Neutrophil (primary cell): ENCODE measurements around the gene COX6A1.

ENCODE experiments used
- H3K27ac ChIP-seq: fragments of 200-600 bp; sonication (generic); 2 replicates; pipeline ENCODE4 v1.5.1; 2016; ENCODE audit warnings: mild to moderate bottlenecking, moderate library complexity
- H3K27me3 ChIP-seq: fragments of 200-600 bp; sonication (generic); 2 replicates; pipeline ENCODE4 v1.6.0; 2016; ENCODE audit warnings: mild to moderate bottlenecking
- H3K36me3 ChIP-seq: fragments of 200-600 bp; sonication (generic); 2 replicates; pipeline ENCODE4 v1.5.1; 2017
- H3K4me1 ChIP-seq, 2 experiments: fragments of 200-600 bp in 1 of 2; sonication (generic) in 1 of 2; 1 replicate in 1 of 2; 2 replicates in 1 of 2; pipeline versions ENCODE4 v1.5.1 to v1.6.1; 2013 to 2016; ENCODE audit warnings: low read depth in 1 of 2, low read length in 1 of 2, mild to moderate bottlenecking in 1 of 2, moderate library complexity in 1 of 2; ENCODE audit not compliant: control insufficient read depth in 1 of 2, insufficient read depth in 1 of 2
- H3K4me3 ChIP-seq, 2 experiments: fragments of 200-600 bp in 1 of 2; sonication (generic) in 1 of 2; 1 replicate in 1 of 2; 2 replicates in 1 of 2; pipeline ENCODE4 v1.5.1; 2013 to 2016; ENCODE audit warnings: low read depth in 1 of 2, low read length in 1 of 2, mild to moderate bottlenecking in 1 of 2, moderate library complexity in 1 of 2
- H3K9me3 ChIP-seq: fragments of 200-600 bp; sonication (generic); 2 replicates; pipeline ENCODE4 v1.5.1; 2016
- CTCF ChIP-seq: fragments of 200-600 bp; sonication (generic); IDR thresholded peaks from 2 replicates; pipeline ENCODE4 v1.5.1; 2016; ENCODE audit warnings: antibody characterized with exemption

The COX6A1 gene

GRCh38 chr12:120397824-120398540 is 39.9 kb upstream of the COX6A1 start:
- no peak overlapping the region for H3K27ac ChIP-seq
- H3K4me1 ChIP-seq = no peaks in the 10 kb centered on the region
- no peaks in the 10 kb centered on the region for H3K36me3 ChIP-seq
- no peak overlapping the region for H3K4me3 ChIP-seq
- TF ChIP-seq CTCF = no peak
- no peaks in the 10 kb centered on the region for H3K9me3 ChIP-seq
- H3K27me3 ChIP-seq = peaks cover 88% of the 10 kb centered on the region

- Histone ChIP-seq H3K27ac (no peak overlapping the region), H3K27me3 (peaks cover 84% of the 10 kb centered on the region), H3K4me3 (no peak overlapping the region), H3K36me3 (no peaks in the 10 kb centered on the region), H3K9me3 (no peaks in the 10 kb centered on the region), H3K4me1 (no peaks in the 10 kb centered on the region)
- TF ChIP-seq CTCF = no peak
Observed at GRCh38 chr12:120399531-120399930, 38.4 kb upstream of the COX6A1 start.

- peaks cover 58% of the 10 kb centered on the region for H3K27me3 ChIP-seq
- H3K4me3 ChIP-seq = no peak overlapping the region
- no peaks in the 10 kb centered on the region for H3K36me3 ChIP-seq
- TF ChIP-seq CTCF = no peak
- H3K4me1 ChIP-seq = no peaks in the 10 kb centered on the region
- H3K9me3 ChIP-seq = no peaks in the 10 kb centered on the region
- H3K27ac ChIP-seq = no peak overlapping the region
Observed at GRCh38 chr12:120402217-120402616, 35.7 kb upstream of the COX6A1 start.

- Histone ChIP-seq H3K27me3 (peaks cover 42% of the 10 kb centered on the region), H3K27ac (no peak overlapping the region), H3K9me3 (no peaks in the 10 kb centered on the region), H3K36me3 (no peaks in the 10 kb centered on the region), H3K4me3 (no peak overlapping the region), H3K4me1 (no peaks in the 10 kb centered on the region)
- TF ChIP-seq CTCF = no peak
Observed at GRCh38 chr12:120403869-120404268, 34.0 kb upstream of the COX6A1 start.

GRCh38 chr12:120404271-120404670 is 33.6 kb upstream of the COX6A1 start:
- H3K27ac ChIP-seq = no peak overlapping the region
- H3K9me3 ChIP-seq = no peaks in the 10 kb centered on the region
- TF ChIP-seq CTCF = no peak
- peaks cover 38% of the 10 kb centered on the region for H3K27me3 ChIP-seq
- H3K4me1 ChIP-seq = no peaks in the 10 kb centered on the region
- H3K36me3 ChIP-seq = no peaks in the 10 kb centered on the region
- no peak overlapping the region for H3K4me3 ChIP-seq
